ENCODE measurements around the gene USP17L20. TPM values are rescaled to one million over a fixed set of nuclear protein-coding genes. Genes with fewer than 3 reads are reported as not detected.
A peak's percentile ranks its signal among the peaks of the same experiment; 100 is the strongest.
"Not testable (repeated sequence)": the region's sequence is repeated elsewhere in the genome, so short reads cannot be mapped to it uniquely, and the experiment has no call there.

USP17L20 gene, protein sequence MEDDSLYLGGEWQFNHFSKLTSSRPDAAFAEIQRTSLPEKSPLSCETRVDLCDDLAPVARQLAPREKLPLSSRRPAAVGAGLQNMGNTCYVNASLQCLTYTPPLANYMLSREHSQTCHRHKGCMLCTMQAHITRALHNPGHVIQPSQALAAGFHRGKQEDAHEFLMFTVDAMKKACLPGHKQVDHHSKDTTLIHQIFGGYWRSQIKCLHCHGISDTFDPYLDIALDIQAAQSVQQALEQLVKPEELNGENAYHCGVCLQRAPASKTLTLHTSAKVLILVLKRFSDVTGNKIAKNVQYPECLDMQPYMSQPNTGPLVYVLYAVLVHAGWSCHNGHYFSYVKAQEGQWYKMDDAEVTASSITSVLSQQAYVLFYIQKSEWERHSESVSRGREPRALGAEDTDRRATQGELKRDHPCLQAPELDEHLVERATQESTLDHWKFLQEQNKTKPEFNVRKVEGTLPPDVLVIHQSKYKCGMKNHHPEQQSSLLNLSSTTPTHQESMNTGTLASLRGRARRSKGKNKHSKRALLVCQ
- total RNA-seq, result not detected
- not detected for polyA plus RNA-seq
- long read RNA-seq, donor 1, result 0 reads
- long read RNA-seq, donor 2, result 0 reads
- long read RNA-seq, donor 3, result 0 reads
- long read RNA-seq, donor 4, result 0 reads
- long read RNA-seq, donor 5, result 0 reads
- long read RNA-seq, donor 6, result 0 reads
- long read RNA-seq, donor 7, result 0 reads
- long read RNA-seq, donor 8, result 0 reads
- long read RNA-seq, donor 9, result 0 reads
- long read RNA-seq, donor 10, result 0 reads

DNA sequence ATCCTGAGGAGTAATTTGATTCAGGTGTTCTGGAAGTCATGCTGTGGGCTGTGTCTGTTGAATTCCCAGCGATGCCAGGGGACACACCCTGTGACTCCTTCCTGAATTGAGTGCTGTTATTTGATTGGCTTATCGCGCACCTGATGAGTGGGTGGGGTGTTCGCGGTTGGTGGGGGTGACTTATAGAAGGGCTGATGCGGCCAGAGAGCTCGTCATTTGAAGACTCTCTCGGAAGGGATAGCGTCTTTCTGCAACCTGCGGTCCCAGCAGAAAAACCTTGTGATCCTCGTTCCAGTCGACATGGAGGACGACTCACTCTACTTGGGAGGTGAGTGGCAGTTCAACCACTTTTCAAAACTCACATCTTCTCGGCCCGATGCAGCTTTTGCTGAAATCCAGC, at the start of gene USP17L20:
Gene USP17L20 (plus strand): TSS at position 301 of the 400 bp plus-strand sequence. CDS start 0 bp downstream, at position 301.
- no CpG with 5 or more reads among the region's 15 CpGs for WGBS, 4 donors
- H3K9me3 ChIP-seq (replicated peaks in 1 of 3); H3K27ac ChIP-seq; intact Hi-C loops (cut with DNase I); H3K36me3 ChIP-seq (replicated peaks in 1 of 2); H3K27me3 ChIP-seq; H3K4me1 ChIP-seq (replicated peaks in 1 of 2); H3K4me3 ChIP-seq; DNase-seq: not testable (repeated sequence)

DNA sequence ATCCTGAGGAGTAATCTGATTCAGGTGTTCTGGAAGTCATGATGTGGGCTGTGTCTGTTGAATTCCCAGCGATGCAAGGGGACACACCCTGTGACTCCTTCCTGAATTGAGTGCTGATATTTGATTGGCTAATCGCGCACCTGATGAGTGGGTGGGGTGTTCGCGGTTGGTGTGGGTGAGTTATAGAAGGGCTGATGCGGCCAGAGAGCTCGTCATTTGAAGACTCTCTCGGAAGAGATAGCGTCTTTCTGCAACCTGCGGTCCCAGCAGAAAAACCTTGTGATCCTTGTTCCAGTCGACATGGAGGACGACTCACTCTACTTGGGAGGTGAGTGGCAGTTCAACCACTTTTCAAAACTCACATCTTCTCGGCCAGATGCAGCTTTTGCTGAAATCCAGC, 47.6 kb upstream of the USP17L20 start, which contains the start of gene USP17L10:
Gene USP17L10 (plus strand): TSS at position 301 of the 400 bp plus-strand sequence. CDS start 0 bp downstream, at position 301.
- DNase-seq; H3K4me3 ChIP-seq; H3K9me3 ChIP-seq (replicated peaks in 1 of 3); H3K4me1 ChIP-seq (replicated peaks in 1 of 2); H3K27ac ChIP-seq; H3K27me3 ChIP-seq; H3K36me3 ChIP-seq (replicated peaks in 1 of 2); intact Hi-C loops (cut with DNase I): not testable (repeated sequence)
- 80 to 87% methylated on average over 4 to 12 of the region's 13 CpGs; no CpG with 5 or more reads in 2 of the 4 donors for WGBS, 4 donors

DNA sequence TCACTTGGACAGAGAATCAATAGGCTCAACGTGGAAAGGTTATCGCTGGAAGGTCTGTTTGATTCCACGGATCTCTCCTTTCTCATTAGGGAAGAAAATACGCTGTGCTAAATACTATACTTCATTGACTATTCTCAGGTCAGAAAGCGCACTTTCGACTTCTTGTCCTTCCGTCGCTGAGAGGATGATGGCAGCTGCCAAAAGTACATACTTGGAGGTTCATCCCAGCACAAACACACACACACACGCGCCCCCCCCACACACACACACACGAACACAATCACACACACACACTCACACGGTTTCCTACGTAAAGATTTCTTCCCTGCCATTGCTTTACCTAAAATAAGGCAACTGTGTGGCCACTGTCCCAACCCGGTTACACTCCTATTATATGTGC, 43.2 kb upstream of the USP17L20 start:
- H3K4me1 ChIP-seq (replicated peaks in 1 of 2); H3K9me3 ChIP-seq (replicated peaks in 1 of 3); H3K27me3 ChIP-seq; intact Hi-C loops (cut with DNase I); H3K36me3 ChIP-seq (replicated peaks in 1 of 2); H3K27ac ChIP-seq; H3K4me3 ChIP-seq: not testable (repeated sequence)
- peak in 3 of 7 donors; percentile 1 to 35 (median 6) for DNase-seq
- WGBS, 4 donors, result 69 to 83% (median 75%) methylated on average over 8 to 11 of the region's 14 CpGs

DNA sequence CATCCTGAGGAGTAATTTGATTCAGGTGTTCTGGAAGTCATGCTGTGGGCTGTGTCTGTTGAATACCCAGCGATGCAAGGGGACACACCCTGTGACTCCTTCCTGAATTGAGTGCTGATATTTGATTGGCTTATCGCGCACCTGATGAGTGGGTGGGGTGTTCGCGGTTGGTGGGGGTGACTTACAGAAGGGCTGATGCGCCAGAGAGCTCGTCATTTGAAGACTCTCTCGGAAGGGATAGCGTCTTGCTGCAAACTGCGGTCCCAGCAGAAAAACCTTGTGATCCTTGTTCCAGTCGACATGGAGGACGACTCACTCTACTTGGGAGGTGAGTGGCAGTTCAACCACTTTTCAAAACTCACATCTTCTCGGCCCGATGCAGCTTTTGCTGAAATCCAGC, 42.8 kb upstream of the USP17L20 start, which contains the start of gene USP17L11:
Gene USP17L11 (plus strand): TSS at position 301 of the 400 bp plus-strand sequence. CDS start 0 bp downstream, at position 301.
- H3K36me3 ChIP-seq (replicated peaks in 1 of 2); H3K4me3 ChIP-seq; H3K4me1 ChIP-seq (replicated peaks in 1 of 2); H3K27me3 ChIP-seq; DNase-seq; H3K27ac ChIP-seq; intact Hi-C loops (cut with DNase I); H3K9me3 ChIP-seq (replicated peaks in 1 of 3): not testable (repeated sequence)
- 92% methylated on average over 9 of the region's 14 CpGs; no CpG with 5 or more reads in 3 of the 4 donors for WGBS, 4 donors

DNA sequence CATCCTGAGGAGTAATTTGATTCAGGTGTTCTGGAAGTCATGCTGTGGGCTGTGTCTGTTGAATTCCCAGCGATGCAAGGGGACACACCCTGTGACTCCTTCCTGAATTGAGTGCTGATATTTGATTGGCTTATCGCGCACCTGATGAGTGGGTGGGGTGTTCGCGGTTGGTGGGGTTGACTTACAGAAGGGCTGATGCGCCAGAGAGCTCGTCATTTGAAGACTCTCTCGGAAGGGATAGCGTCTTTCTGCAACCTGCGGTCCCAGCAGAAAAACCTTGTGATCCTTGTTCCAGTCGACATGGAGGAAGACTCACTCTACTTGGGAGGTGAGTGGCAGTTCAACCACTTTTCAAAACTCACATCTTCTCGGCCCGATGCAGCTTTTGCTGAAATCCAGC, 38.1 kb upstream of the USP17L20 start, which contains the start of gene USP17L12:
Gene USP17L12 (plus strand): TSS at position 301 of the 400 bp plus-strand sequence. CDS start 0 bp downstream, at position 301.
- H3K9me3 ChIP-seq (replicated peaks in 1 of 3); H3K27ac ChIP-seq; H3K4me3 ChIP-seq; H3K4me1 ChIP-seq (replicated peaks in 1 of 2); H3K27me3 ChIP-seq; intact Hi-C loops (cut with DNase I); DNase-seq; H3K36me3 ChIP-seq (replicated peaks in 1 of 2): not testable (repeated sequence)
- WGBS, 4 donors, result no CpG with 5 or more reads among the region's 13 CpGs

DNA sequence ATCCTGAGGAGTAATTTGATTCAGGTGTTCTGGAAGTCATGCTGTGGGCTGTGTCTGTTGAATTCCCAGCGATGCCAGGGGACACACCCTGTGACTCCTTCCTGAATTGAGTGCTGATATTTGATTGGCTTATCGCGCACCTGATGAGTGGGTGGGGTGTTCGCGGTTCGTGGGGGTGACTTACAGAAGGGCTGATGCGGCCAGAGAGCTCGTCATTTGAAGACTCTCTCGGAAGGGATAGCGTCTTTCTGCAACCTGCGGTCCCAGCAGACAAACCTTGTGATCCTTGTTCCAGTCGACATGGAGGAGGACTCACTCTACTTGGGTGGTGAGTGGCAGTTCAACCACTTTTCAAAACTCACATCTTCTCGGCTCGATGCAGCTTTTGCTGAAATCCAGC, 33.3 kb upstream of the USP17L20 start, which contains the start of gene USP17L13:
Gene USP17L13 (plus strand): TSS at position 301 of the 400 bp plus-strand sequence. CDS start 0 bp downstream, at position 301.
- WGBS, 4 donors, result no CpG with 5 or more reads among the region's 14 CpGs
- H3K27ac ChIP-seq; intact Hi-C loops (cut with DNase I); H3K27me3 ChIP-seq; H3K4me1 ChIP-seq (replicated peaks in 1 of 2); DNase-seq; H3K4me3 ChIP-seq; H3K36me3 ChIP-seq (replicated peaks in 1 of 2); H3K9me3 ChIP-seq (replicated peaks in 1 of 3): not testable (repeated sequence)

DNA sequence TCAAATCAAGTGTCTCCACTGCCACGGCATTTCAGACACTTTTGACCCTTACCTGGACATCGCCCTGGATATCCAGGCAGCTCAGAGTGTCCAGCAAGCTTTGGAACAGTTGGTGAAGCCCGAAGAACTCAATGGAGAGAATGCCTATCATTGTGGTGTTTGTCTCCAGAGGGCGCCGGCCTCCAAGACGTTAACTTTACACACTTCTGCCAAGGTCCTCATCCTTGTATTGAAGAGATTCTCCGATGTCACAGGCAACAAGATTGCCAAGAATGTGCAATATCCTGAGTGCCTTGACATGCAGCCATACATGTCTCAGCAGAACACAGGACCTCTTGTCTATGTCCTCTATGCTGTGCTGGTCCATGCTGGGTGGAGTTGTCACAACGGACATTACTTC, 27.7 kb upstream of the USP17L20 start:
- WGBS, 4 donors, result 79 to 86% (median 85%) methylated on average over 4 to 5 of the region's 8 CpGs; no CpG with 5 or more reads in 1 of the 4 donors
- H3K36me3 ChIP-seq (replicated peaks in 1 of 2); H3K9me3 ChIP-seq (replicated peaks in 1 of 3); intact Hi-C loops (cut with DNase I); H3K27me3 ChIP-seq; H3K4me3 ChIP-seq; H3K4me1 ChIP-seq (replicated peaks in 1 of 2); H3K27ac ChIP-seq: not testable (repeated sequence)
- DNase-seq, result peak in 2 of 7 donors; percentile 2 to 14

DNA sequence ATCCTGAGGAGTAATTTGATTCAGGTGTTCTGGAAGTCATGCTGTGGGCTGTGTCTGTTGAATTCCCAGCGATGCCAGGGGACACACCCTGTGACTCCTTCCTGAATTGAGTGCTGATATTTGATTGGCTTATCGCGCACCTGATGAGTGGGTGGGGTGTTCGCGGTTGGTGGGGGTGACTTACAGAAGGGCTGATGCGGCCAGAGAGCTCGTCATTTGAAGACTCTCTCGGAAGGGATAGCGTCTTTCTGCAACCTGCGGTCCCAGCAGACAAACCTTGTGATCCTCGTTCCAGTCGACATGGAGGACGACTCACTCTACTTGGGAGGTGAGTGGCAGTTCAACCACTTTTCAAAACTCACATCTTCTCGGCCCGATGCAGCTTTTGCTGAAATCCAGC, 23.8 kb upstream of the USP17L20 start, which contains the start of gene USP17L15:
Gene USP17L15 (plus strand): TSS at position 301 of the 400 bp plus-strand sequence. CDS start 0 bp downstream, at position 301.
- H3K4me3 ChIP-seq; H3K4me1 ChIP-seq (replicated peaks in 1 of 2); H3K27ac ChIP-seq; H3K9me3 ChIP-seq (replicated peaks in 1 of 3); H3K36me3 ChIP-seq (replicated peaks in 1 of 2); intact Hi-C loops (cut with DNase I); H3K27me3 ChIP-seq; DNase-seq: not testable (repeated sequence)
- no CpG with 5 or more reads among the region's 15 CpGs for WGBS, 4 donors

DNA sequence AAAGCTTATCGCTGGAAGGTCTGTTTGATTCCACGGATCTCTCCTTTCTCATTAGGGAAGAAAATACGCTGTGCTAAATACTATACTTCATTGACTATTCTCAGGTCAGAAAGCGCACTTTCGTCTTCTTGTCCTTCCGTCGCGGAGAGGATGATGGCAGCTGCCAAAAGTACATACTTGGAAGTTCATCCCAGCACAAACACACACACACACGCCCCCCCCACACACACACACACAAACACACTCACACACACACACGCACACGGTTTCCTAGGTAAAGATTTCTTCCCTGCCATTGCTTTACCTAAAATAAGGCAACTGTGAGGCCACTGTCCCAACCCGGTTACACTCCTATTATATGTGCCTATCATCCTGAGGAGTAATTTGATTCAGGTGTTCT, 19.5 kb upstream of the USP17L20 start:
- H3K27ac ChIP-seq; H3K4me1 ChIP-seq (replicated peaks in 1 of 2); intact Hi-C loops (cut with DNase I); H3K27me3 ChIP-seq; H3K4me3 ChIP-seq; H3K9me3 ChIP-seq (replicated peaks in 1 of 3); H3K36me3 ChIP-seq (replicated peaks in 1 of 2): not testable (repeated sequence)
- WGBS, 4 donors, result 70 to 81% methylated on average over 8 to 11 of the region's 12 CpGs; no CpG with 5 or more reads in 2 of the 4 donors
- peak in 2 of 7 donors; percentile 17 to 48 for DNase-seq

DNA sequence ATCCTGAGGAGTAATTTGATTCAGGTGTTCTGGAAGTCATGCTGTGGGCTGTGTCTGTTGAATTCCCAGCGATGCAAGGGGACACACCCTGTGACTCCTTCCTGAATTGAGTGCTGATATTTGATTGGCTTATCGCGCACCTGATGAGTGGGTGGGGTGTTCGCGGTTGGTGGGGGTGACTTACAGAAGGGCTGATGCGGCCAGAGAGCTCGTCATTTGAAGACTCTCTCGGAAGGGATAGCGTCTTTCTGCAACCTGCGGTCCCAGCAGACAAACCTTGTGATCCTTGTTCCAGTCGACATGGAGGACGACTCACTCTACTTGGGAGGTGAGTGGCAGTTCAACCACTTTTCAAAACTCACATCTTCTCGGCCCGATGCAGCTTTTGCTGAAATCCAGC, 14.3 kb upstream of the USP17L20 start, which contains the start of gene USP17L17:
Gene USP17L17 (plus strand): TSS at position 301 of the 400 bp plus-strand sequence. CDS start 0 bp downstream, at position 301.
- H3K36me3 ChIP-seq (replicated peaks in 1 of 2); H3K27ac ChIP-seq; DNase-seq; H3K4me3 ChIP-seq; H3K27me3 ChIP-seq; intact Hi-C loops (cut with DNase I); H3K9me3 ChIP-seq (replicated peaks in 1 of 3); H3K4me1 ChIP-seq (replicated peaks in 1 of 2): not testable (repeated sequence)
- WGBS, 4 donors, result 83 to 97% (median 91%) methylated on average over 4 to 13 of the region's 14 CpGs

Data from adrenal gland (tissue), 19 donors.